ENCODE data around the gene IGFLR1. TPM values are rescaled to one million over a fixed set of nuclear protein-coding genes. Genes with fewer than 3 reads are reported as not detected.

Gene IGFLR1
- total and polyA plus RNA-seq, 4 donors = 3.8 to 72.5 (median 26.0) TPM

- ATAC-seq (ENCODE audit: insufficient read depth, low FRiP score) = peak; percentile 91
- peaks cover 0 to 23% (median 15%) of the 10 kb centered on the region in 5 donors for H3K4me1 ChIP-seq (ENCODE audit: control insufficient read depth in 5 of 5, insufficient read depth in 5 of 5, low read length in 5 of 5)
- peak; percentile 60 for TF ChIP-seq CTCF (IDR thresholded peaks at IDR 0.05; ENCODE audit: control extremely low read depth, extremely low read depth)
These were observed 25.2 kb downstream of the IGFLR1 start for GRCh38 chr19:35716801-35717664.

GRCh38 chr19:35715981-35716800 lies 26.1 kb downstream of the IGFLR1 start:
- Histone ChIP-seq H3K27ac (ENCODE audit: low read depth in 1 of 2, low read length in 1 of 2) (peak overlapping the region; percentile 67 to 91), H3K9me3 (ENCODE audit: control insufficient read depth in 4 of 4, insufficient read depth in 3 of 4, low read length in 3 of 4) (peaks cover 0 to 1% (median 0%) of the 10 kb centered on the region in 4 donors), H3K36me3 (ENCODE audit: control insufficient read depth in 4 of 4, insufficient read depth in 4 of 4, low read length in 4 of 4) (peaks cover 0 to 12% (median 4%) of the 10 kb centered on the region in 4 donors), H3K27me3 (ENCODE audit: control insufficient read depth in 3 of 3, insufficient read depth in 3 of 3, low read length in 2 of 3) (no peaks in the 10 kb centered on the region), H3K4me3 (peak overlapping the region; percentile 50), H3K4me1 (ENCODE audit: control insufficient read depth in 5 of 5, insufficient read depth in 5 of 5, low read length in 5 of 5) (peaks cover 0 to 23% (median 13%) of the 10 kb centered on the region in 5 donors), H3K9ac (ENCODE audit: insufficient read depth in 1 of 2, low read length in 2 of 2) (peak overlapping the region; percentile 34 to 39)
- 2 to 4% methylated on average over 50 to 52 of the region's 52 CpGs for WGBS, 2 donors
- ATAC-seq (ENCODE audit: insufficient read depth, low FRiP score) (peak; percentile 13), DNase-seq (no peak)
- no peak for TF ChIP-seq CTCF (IDR thresholded peaks at IDR 0.05; ENCODE audit: control extremely low read depth, extremely low read depth)

More at GRCh38 chr19:35716801-35717664, 25.2 kb downstream of the IGFLR1 start:
- Histone ChIP-seq H3K27ac (ENCODE audit: low read depth in 1 of 2, low read length in 1 of 2) (peak overlapping the region; percentile 67 to 91), H3K36me3 (ENCODE audit: control insufficient read depth in 4 of 4, insufficient read depth in 4 of 4, low read length in 4 of 4) (peaks cover 0 to 16% (median 6%) of the 10 kb centered on the region in 4 donors), H3K9ac (ENCODE audit: insufficient read depth in 1 of 2, low read length in 2 of 2) (no peak overlapping the region), H3K9me3 (ENCODE audit: control insufficient read depth in 4 of 4, insufficient read depth in 3 of 4, low read length in 3 of 4) (peaks cover 0 to 1% (median 0%) of the 10 kb centered on the region in 4 donors), H3K27me3 (ENCODE audit: control insufficient read depth in 3 of 3, insufficient read depth in 3 of 3, low read length in 2 of 3) (no peaks in the 10 kb centered on the region), H3K4me3 (peak overlapping the region; percentile 70)
- peak; percentile 86 to 98 (median 96) for DNase-seq
- 0% methylated on average over 71 to 77 of the region's 77 CpGs for WGBS, 2 donors

GRCh38 chr19:35715355-35715809 lies 26.9 kb downstream of the IGFLR1 start:
- no peak overlapping the region for H3K9ac ChIP-seq (ENCODE audit: insufficient read depth in 1 of 2, low read length in 2 of 2)
- H3K27ac ChIP-seq (ENCODE audit: low read depth in 1 of 2, low read length in 1 of 2) = peak overlapping the region in 1 of 2 donors; percentile 91
- no peak for TF ChIP-seq CTCF (IDR thresholded peaks at IDR 0.05; ENCODE audit: control extremely low read depth, extremely low read depth)
- no peak for ATAC-seq (ENCODE audit: insufficient read depth, low FRiP score)
- H3K4me3 ChIP-seq = no peak overlapping the region
- H3K9me3 ChIP-seq (ENCODE audit: control insufficient read depth in 4 of 4, insufficient read depth in 3 of 4, low read length in 3 of 4) = peaks cover 0 to 1% (median 0%) of the 10 kb centered on the region in 4 donors
- no peak for DNase-seq
- WGBS, 2 donors = 78 to 91% methylated on average over 6 to 7 of the region's 7 CpGs
- H3K27me3 ChIP-seq (ENCODE audit: control insufficient read depth in 3 of 3, insufficient read depth in 3 of 3, low read length in 2 of 3) = no peaks in the 10 kb centered on the region
- peaks cover 0 to 6% (median 4%) of the 10 kb centered on the region in 4 donors for H3K36me3 ChIP-seq (ENCODE audit: control insufficient read depth in 4 of 4, insufficient read depth in 4 of 4, low read length in 4 of 4)
- peaks cover 0 to 23% (median 13%) of the 10 kb centered on the region in 5 donors for H3K4me1 ChIP-seq (ENCODE audit: control insufficient read depth in 5 of 5, insufficient read depth in 5 of 5, low read length in 5 of 5)
